ENCODE results near the gene KLF2. TPM values are rescaled to one million over a fixed set of nuclear protein-coding genes. Genes with fewer than 3 reads are reported as not detected.
A peak's percentile ranks its signal among the peaks of the same experiment; 100 is the strongest.

The KLF2 gene
- total RNA-seq, 1 experiment from 2014 or later: 6.6 TPM

DNA sequence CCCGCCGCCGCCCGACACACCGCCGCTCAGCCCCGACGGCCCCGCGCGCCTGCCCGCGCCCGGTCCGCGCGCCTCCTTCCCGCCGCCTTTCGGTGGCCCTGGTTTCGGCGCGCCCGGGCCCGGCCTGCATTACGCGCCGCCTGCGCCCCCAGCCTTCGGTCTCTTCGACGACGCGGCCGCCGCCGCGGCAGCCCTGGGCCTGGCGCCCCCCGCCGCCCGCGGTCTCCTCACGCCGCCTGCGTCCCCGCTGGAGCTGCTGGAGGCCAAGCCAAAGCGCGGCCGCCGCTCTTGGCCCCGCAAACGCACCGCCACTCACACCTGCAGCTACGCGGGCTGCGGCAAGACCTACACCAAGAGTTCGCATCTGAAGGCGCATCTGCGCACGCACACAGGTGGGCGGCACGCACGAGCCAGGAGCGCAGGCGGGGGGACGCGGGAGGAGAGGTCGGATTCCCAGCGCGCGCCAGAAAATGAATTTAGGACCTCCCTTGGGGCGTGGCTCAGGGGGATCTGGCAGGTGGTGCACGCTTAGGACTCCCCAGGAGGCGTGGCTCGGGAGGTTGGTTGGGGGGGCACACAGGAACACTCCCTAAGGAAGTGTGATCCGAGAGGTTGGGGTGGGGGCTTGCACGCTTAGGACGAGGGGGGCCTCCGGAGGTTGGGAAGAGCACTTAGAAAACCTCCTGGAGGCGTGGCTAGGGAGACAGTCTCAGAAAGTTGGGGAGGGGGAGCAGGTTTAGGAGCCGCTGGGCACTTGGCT, 1.2 kb downstream of the KLF2 start:
- TSS peak; percentile 36 for BruUV-seq (replicated peaks)
- CTCF ChIA-PET: interaction anchor here (0.5 kb wide), 1 partner anchor 782 kb away, joined by 4 read pairs; no protein-coding TSS in a partner anchor
- Histone ChIP-seq H2AFZ (ENCODE audit: low read length) (no peak overlapping the region), H3K4me2 (ENCODE audit: low read length) (peak overlapping the region; percentile 37; the same call in 1 of the 2 replicates), H3K9ac (ENCODE audit: low read length) (no peak overlapping the region), H3K36me3 (ENCODE audit: low read depth, low read length) (no peaks in the 10 kb centered on the region), H3K9me3 (ENCODE audit: low read length) (no peaks in the 10 kb centered on the region), H3F3A (ENCODE audit: low read length, unreplicated experiment) (no peaks in the 10 kb centered on the region), H3K4me3 (ENCODE audit: low read length) (no peak overlapping the region), H3K79me2 (ENCODE audit: low read length) (no peaks in the 10 kb centered on the region), H3K27me3 (ENCODE audit: low read length) (no peaks in the 10 kb centered on the region), H3K9me2 (replicated peaks; ENCODE audit: low read length) (no peaks in the 10 kb centered on the region), H4K20me1 (ENCODE audit: low read length) (no peaks in the 10 kb centered on the region), H3K4me1 (ENCODE audit: insufficient read depth, low read length) (peaks cover 3% of the 10 kb centered on the region; the same call in 1 of the 2 replicates), H3K27ac (ENCODE audit: low read length) (no peak overlapping the region)
- ATAC-seq (no peak), DNase-seq (no peak)
- intact Hi-C loops (cut with micrococcal nuclease): loop anchor here (2.0 kb wide), 1 partner anchor 33 kb away; no protein-coding TSS in a partner anchor
- TF ChIP-seq, protein P1, sequence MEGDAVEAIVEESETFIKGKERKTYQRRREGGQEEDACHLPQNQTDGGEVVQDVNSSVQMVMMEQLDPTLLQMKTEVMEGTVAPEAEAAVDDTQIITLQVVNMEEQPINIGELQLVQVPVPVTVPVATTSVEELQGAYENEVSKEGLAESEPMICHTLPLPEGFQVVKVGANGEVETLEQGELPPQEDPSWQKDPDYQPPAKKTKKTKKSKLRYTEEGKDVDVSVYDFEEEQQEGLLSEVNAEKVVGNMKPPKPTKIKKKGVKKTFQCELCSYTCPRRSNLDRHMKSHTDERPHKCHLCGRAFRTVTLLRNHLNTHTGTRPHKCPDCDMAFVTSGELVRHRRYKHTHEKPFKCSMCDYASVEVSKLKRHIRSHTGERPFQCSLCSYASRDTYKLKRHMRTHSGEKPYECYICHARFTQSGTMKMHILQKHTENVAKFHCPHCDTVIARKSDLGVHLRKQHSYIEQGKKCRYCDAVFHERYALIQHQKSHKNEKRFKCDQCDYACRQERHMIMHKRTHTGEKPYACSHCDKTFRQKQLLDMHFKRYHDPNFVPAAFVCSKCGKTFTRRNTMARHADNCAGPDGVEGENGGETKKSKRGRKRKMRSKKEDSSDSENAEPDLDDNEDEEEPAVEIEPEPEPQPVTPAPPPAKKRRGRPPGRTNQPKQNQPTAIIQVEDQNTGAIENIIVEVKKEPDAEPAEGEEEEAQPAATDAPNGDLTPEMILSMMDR (conservative IDR thresholded peaks at IDR 0.05; ENCODE audit: low read depth, low read length): no peak
- no peak for TF ChIP-seq EZH2phosphoT487 (IDR thresholded peaks at IDR 0.05; ENCODE audit: borderline replicate concordance, low read length)
- TF ChIP-seq EZH2 (IDR thresholded peaks at IDR 0.05; ENCODE audit: low read length, unreplicated experiment): no peak
- POLR2A ChIA-PET (ENCODE audit: unreplicated experiment): no interaction called here

DNA sequence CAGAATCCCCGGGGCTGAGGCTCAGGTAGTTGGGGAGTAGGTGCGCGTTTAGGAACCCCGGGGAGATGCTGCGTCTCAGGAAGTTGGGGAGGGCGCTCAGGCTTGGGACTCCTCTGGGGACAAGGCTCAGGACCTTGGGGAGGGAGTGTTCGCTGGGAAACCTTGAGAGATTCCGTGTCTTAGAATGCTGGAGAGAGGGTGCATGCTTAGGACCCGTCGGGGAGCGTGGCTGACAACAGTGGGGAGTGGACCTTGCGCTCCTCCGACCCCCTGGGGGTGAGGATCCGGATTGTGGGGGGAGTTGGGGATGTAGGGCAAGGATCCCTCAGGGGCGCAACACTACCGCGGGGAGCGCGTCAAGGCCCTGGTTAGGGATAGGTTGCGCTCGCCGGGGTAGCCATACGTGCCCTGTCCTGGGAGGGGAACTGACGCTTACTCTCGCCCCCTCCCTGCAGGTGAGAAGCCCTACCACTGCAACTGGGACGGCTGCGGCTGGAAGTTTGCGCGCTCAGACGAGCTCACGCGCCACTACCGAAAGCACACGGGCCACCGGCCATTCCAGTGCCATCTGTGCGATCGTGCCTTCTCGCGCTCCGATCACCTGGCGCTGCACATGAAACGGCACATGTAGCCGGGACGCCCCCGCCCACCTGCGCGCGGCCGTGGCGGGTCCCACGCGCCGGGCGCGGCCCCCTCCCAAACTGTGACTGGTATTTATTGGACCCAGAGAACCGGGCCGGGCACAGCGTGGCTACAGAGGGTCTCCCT, 2.0 kb downstream of the KLF2 start:
- BruUV-seq (replicated peaks): no TSS peak
- no peak overlapping the region for H2AFZ ChIP-seq (ENCODE audit: low read length)
- H3K4me3 ChIP-seq (ENCODE audit: low read length): no peak overlapping the region
- ATAC-seq (no peak), DNase-seq (no peak)
- no peaks in the 10 kb centered on the region for H3F3A ChIP-seq (ENCODE audit: low read length, unreplicated experiment)
- no peaks in the 10 kb centered on the region for H3K36me3 ChIP-seq (ENCODE audit: low read depth, low read length)
- no peak overlapping the region for H3K27ac ChIP-seq (ENCODE audit: low read length)
- H3K9me3 ChIP-seq (ENCODE audit: low read length): no peaks in the 10 kb centered on the region
- no peak overlapping the region for H3K9ac ChIP-seq (ENCODE audit: low read length)
- H3K79me2 ChIP-seq (ENCODE audit: low read length): no peaks in the 10 kb centered on the region
- POLR2A ChIA-PET (ENCODE audit: unreplicated experiment): interaction anchor here (0.6 kb wide), 1 partner anchor 166 kb away, joined by 5 read pairs; no protein-coding TSS in a partner anchor
- H3K4me1 ChIP-seq (ENCODE audit: insufficient read depth, low read length): peaks cover 9% of the 10 kb centered on the region
- CTCF ChIA-PET: no interaction called here
- no peaks in the 10 kb centered on the region for H3K9me2 ChIP-seq (replicated peaks; ENCODE audit: low read length)
- peak overlapping the region; percentile 37; the same call in 1 of the 2 replicates for H3K4me2 ChIP-seq (ENCODE audit: low read length)
- intact Hi-C loops (cut with micrococcal nuclease): no loop called here
- H4K20me1 ChIP-seq (ENCODE audit: low read length): no peaks in the 10 kb centered on the region
- no peaks in the 10 kb centered on the region for H3K27me3 ChIP-seq (ENCODE audit: low read length)
- TF ChIP-seq, protein P1 (conservative IDR thresholded peaks at IDR 0.05; ENCODE audit: low read depth, low read length): no peak
- no peak for TF ChIP-seq EZH2phosphoT487 (IDR thresholded peaks at IDR 0.05; ENCODE audit: borderline replicate concordance, low read length)
- TF ChIP-seq EZH2 (IDR thresholded peaks at IDR 0.05; ENCODE audit: low read length, unreplicated experiment): no peak

All from PC-3 (cell line).